GM12873 (cell line): ENCODE results near the gene NR1I3.

Experiments
- CTCF ChIP-seq: IDR thresholded peaks from 2 replicates; pipeline ENCODE4 v1.5.1; 2012; ENCODE audit warnings: low read depth, mild to moderate bottlenecking, moderate library complexity, low read length, control low read depth; ENCODE audit not compliant: insufficient read depth; ENCODE audit errors: missing control alignments

The NR1I3 gene

GRCh38 chr1:161235957-161236775 lies 1.8 kb downstream of the NR1I3 start:
- no peak for TF ChIP-seq CTCF

GRCh38 chr1:161233102-161233501 lies 4.9 kb downstream of the NR1I3 start:
- no peak for TF ChIP-seq CTCF

- no peak for TF ChIP-seq CTCF
These were observed 7.2 kb downstream of the NR1I3 start for GRCh38 chr1:161230762-161231161.

GRCh38 chr1:161229896-161230295 lies 8.1 kb downstream of the NR1I3 start:
- TF ChIP-seq CTCF, result peak; percentile 25

GRCh38 chr1:161228032-161228431 lies 10.0 kb downstream of the NR1I3 start:
- TF ChIP-seq CTCF, result no peak

GRCh38 chr1:161227196-161227871 lies 10.7 kb downstream of the NR1I3 start:
- TF ChIP-seq CTCF, result peak; percentile 87

GRCh38 chr1:161226759-161227158 lies 11.2 kb downstream of the NR1I3 start:
- TF ChIP-seq CTCF, result no peak
